Mesodermal cell (in vitro differentiated cells): ENCODE data around the gene DOLK.
A peak's percentile ranks its signal among the peaks of the same experiment; 100 is the strongest.

Experiments
- H3K27ac ChIP-seq: 2 replicates; pipeline ENCODE4 v1.7.0; 2013; ENCODE audit warnings: mild to moderate bottlenecking, low read depth, low read length, moderate library complexity; ENCODE audit not compliant: severe bottlenecking
- H3K36me3 ChIP-seq: 2 replicates; pipeline ENCODE4 v1.7.1; 2013; ENCODE audit warnings: mild to moderate bottlenecking, low read length, moderate library complexity; ENCODE audit not compliant: control insufficient read depth, insufficient read depth
- H3K4me1 ChIP-seq: one replicate; pipeline ENCODE4 v1.7.1; 2013; ENCODE audit warnings: mild to moderate bottlenecking, low read length; ENCODE audit not compliant: insufficient read depth, control insufficient read depth, poor library complexity, severe bottlenecking
- H3K4me3 ChIP-seq: 2 replicates; pipeline ENCODE4 v1.7.0; 2013; ENCODE audit warnings: low read length, control low read depth, mild to moderate bottlenecking; ENCODE audit not compliant: insufficient read depth, poor library complexity, severe bottlenecking; ENCODE audit errors: extremely low read depth
- H3K9me3 ChIP-seq: 2 replicates; pipeline ENCODE4 v1.7.1; 2013; ENCODE audit warnings: mild to moderate bottlenecking, low read length, moderate library complexity; ENCODE audit not compliant: control insufficient read depth
- WGBS, 2 experiments: methylation state at CpG; one replicate each; pipeline ENCODE4 v1.1.5; 2013; ENCODE audit warnings: missing lambda C conversion rate in 2 of 2; ENCODE audit not compliant: insufficient coverage in 2 of 2; 5-methylcytosine and 5-hydroxymethylcytosine counted together

The DOLK gene

DNA sequence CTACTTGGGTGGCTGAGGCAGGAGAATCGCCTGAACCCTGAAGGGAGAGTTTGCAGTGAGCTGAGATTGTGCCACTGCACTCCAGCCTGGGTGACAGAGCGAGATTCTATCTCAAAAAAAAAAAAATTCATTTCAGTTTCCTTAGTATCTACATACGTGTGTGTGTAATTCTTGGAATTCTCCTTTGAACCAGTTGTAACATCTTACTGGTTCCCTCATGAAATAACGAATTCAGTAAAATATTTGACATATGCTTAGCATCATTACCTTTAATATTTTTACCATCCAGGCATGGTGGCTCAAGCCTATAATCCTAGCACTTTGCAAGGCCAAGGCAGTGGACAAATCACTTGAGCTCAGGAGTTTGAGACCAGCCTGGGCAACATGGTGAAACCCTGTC is 17.8 kb downstream of the DOLK start:
- 90% methylated on average over 1 of the region's 4 CpGs for WGBS, 2 experiments
- Histone ChIP-seq H3K27ac (no peak overlapping the region), H3K4me3 (no peak overlapping the region), H3K9me3 (no peaks in the 10 kb centered on the region), H3K36me3 (peaks cover 3% of the 10 kb centered on the region), H3K4me1 (peaks cover 4% of the 10 kb centered on the region)

DNA sequence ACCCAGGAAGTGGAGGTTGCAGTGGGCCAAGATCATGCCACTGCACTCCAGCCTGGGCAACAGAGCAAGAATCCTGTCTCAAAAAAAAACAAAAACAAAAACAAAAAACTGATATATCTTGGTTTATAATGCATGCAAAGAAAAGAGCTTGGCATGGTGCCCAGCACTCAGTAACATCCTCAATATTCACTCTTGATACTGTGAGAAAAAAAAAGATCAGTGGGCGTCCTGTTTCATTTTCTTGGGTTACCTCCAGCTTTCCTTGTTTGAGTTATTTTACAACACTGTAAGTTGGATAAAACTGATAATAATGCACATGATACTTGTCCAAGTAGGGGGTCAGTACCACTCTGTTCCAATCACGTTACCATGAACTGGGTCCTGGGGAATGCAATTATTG is 18.8 kb downstream of the DOLK start:
- peaks cover 4% of the 10 kb centered on the region for H3K4me1 ChIP-seq
- no peaks in the 10 kb centered on the region for H3K9me3 ChIP-seq
- H3K4me3 ChIP-seq = no peak overlapping the region
- 80 to 100% methylated on average over 1 of the region's 2 CpGs for WGBS, 2 experiments
- H3K36me3 ChIP-seq = peaks cover 3% of the 10 kb centered on the region
- no peak overlapping the region for H3K27ac ChIP-seq

- no peak overlapping the region for H3K4me3 ChIP-seq
- WGBS, 2 experiments = 45 to 46% methylated on average over 10 of the region's 10 CpGs
- H3K9me3 ChIP-seq = no peaks in the 10 kb centered on the region
- peaks cover 3% of the 10 kb centered on the region for H3K36me3 ChIP-seq
- H3K4me1 ChIP-seq = peaks cover 4% of the 10 kb centered on the region
- H3K27ac ChIP-seq = peak overlapping the region; percentile 41
These were observed 19.5 kb downstream of the DOLK start for GRCh38 chr9:128927731-128928411.

- WGBS, 2 experiments = 98 to 100% methylated on average over 4 of the region's 6 CpGs
- H3K4me1 ChIP-seq = peaks cover 25% of the 10 kb centered on the region
- H3K4me3 ChIP-seq = no peak overlapping the region
- H3K27ac ChIP-seq = no peak overlapping the region
- H3K9me3 ChIP-seq = no peaks in the 10 kb centered on the region
- H3K36me3 ChIP-seq = peaks cover 11% of the 10 kb centered on the region
These were observed 23.9 kb downstream of the DOLK start for GRCh38 chr9:128923493-128923883.

DNA sequence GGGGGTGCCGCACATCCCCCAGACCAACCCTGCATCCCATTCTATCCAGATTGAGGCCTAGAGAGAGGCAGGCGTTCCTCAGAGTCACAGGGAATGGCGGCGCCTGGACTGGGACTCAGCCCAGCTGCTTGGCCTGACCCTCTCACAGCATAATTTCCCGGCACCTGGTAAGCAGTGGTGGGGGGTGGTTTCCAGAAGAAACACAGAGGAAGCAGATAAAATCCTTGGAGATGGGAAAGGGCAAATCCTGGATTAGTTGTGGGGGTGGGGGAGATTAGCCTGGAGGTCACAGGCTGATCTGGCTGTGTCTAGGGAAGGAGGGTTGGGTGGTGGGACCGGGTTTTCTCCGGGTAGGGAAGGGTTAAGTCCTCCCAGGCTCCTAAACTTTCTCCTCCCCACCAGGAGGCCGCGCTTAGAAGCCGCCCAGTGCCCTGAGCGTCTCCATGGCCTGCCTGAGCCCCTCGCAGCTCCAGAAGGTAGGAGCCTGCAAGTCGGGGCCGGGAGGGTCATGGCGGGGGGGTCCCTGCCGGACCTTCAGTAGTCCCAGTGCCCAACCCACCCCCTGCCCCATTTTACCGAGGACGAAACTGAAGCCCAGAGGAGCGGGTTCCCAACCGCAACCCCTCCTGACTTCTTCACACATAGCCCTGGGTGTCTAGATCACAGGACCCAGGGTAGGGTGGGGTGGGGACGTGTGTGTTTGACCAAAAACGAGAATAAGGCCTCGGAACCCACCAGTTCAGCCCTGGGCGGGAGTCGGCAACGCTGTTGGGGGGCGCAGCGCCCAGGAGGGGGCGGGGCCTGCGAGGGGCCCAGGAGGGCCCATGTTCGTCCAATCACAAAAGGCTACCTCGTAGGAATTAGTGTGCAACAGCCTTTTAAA is 25.3 kb downstream of the DOLK start:
- Histone ChIP-seq H3K9me3 (no peaks in the 10 kb centered on the region), H3K4me1 (peaks cover 21% of the 10 kb centered on the region), H3K27ac (peak overlapping the region; percentile 78), H3K4me3 (peak overlapping the region; percentile 54), H3K36me3 (peaks cover 20% of the 10 kb centered on the region)
- 6 to 7% methylated on average over 15 to 24 of the region's 32 CpGs for WGBS, 2 experiments

DNA sequence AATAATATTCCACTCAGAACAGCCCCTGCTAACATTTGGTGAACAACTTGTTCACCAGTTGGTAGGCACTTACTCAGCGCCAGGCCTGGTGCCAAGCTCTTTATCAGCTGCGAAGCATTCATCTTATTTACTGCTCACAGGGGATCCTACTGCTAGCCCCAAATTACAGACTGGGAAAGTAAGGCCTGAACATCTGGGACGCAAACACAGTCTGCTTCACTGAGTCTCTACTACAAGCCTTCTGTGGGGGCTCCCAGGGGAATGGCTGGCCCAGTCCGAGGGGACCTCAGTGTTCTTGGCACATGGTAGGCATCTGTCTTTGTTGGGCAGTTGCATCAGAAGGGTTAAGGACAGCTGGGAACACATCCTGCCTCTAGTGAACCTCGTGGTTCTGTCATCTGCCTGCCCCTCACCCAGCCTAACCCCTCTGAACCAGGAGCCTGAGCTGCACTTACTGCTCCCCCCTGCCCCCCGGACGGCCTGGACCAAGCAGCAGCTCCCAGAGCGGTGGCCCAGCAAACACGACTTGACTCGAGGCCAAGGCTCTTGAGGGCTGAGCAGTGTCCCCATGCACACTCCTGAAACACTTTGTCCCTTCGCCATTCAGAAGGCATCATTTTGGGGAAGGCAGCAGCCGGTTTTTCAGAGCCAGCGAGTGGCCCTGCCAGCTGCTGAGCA is 26.9 kb downstream of the DOLK start, which contains the start of gene PHYHD1:
PHYHD1 (plus strand) TSS at position 602 of the 678 bp plus-strand sequence. CDS start 1,342 bp downstream, outside the sequence.
- Histone ChIP-seq H3K4me3 (peak within 1 kb of the TSS; percentile 54), H3K27ac (peak within 1 kb of the TSS; percentile 78), H3K4me1 (peaks cover 32% of the 10 kb centered on the region), H3K36me3 (peaks cover 36% of the 10 kb centered on the region), H3K9me3 (no peaks in the 10 kb centered on the region)
- 75 to 88% methylated on average over 12 to 13 of the region's 13 CpGs for WGBS, 2 experiments

DNA sequence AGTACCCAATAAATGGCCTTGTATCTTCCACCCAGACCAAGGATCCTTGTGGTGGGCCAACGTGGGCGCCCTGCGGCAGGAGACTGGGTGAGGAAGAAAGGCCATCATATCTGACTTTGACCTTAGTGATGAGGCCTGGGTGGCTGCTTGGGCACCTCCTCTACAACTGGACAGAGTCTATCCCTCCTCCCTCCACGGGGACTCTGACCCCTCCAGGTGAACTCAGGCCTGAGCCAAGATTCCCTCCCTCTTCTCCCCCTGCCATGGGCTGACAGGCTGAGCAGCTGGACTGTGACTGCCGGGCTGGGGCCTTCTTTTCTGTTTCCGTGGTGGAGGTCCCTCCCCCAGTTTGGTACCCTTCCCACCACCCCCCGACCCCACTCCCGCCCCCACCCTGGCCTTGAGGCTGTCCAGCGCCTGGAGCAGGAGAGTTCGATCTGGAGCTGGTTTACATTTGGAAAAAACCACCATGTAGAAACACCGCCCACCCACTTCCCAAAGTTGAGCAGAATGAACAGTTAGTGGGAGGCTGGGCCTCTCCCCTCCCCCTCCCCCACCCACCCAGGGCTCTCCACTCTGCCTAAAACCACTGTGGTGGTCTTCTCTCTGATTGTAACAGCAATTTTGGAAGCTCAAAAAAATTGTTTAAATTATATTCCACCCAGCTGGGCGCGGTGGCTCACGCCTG is 27.9 kb downstream of the DOLK start:
- WGBS, 2 experiments = 80 to 95% methylated on average over 1 to 5 of the region's 14 CpGs
- peaks cover 46% of the 10 kb centered on the region for H3K36me3 ChIP-seq

GRCh38 chr9:128918921-128919320 is 28.5 kb downstream of the DOLK start:
- H3K27ac ChIP-seq = no peak overlapping the region
- WGBS, 2 experiments = 89 to 90% methylated on average over 1 to 2 of the region's 2 CpGs

More for the DNA sequence above, 27.9 kb downstream of the DOLK start:
- Histone ChIP-seq H3K4me3 (no peak overlapping the region), H3K9me3 (no peaks in the 10 kb centered on the region), H3K27ac (no peak overlapping the region), H3K4me1 (peaks cover 35% of the 10 kb centered on the region)

GRCh38 chr9:128917151-128917849 is 30.1 kb downstream of the DOLK start:
- Histone ChIP-seq H3K36me3 (peaks cover 65% of the 10 kb centered on the region), H3K4me3 (no peak overlapping the region), H3K27ac (no peak overlapping the region), H3K4me1 (peaks cover 52% of the 10 kb centered on the region), H3K9me3 (no peaks in the 10 kb centered on the region)
- 96 to 98% methylated on average over 20 to 25 of the region's 26 CpGs for WGBS, 2 experiments

More at GRCh38 chr9:128918921-128919320, 28.5 kb downstream of the DOLK start:
- Histone ChIP-seq H3K4me3 (no peak overlapping the region), H3K9me3 (no peaks in the 10 kb centered on the region), H3K36me3 (peaks cover 52% of the 10 kb centered on the region), H3K4me1 (peaks cover 36% of the 10 kb centered on the region)
